IPS DF 4.7 (cell line): Measurements from ENCODE around the gene FOXN3.

Experiments used
- DNase-seq: peaks from one replicate; pipeline ENCODE4 v3.0.0-alpha.2; 2013; ENCODE audit warnings: low spot score; ENCODE audit errors: extremely low read depth

FOXN3 gene

GRCh38 chr14:89382901-89383845 is 33.9 kb downstream of the FOXN3 start:
- no peak for DNase-seq

GRCh38 chr14:89382487-89382886 is 34.5 kb downstream of the FOXN3 start:
- DNase-seq: no peak

- no peak for DNase-seq
Observed at GRCh38 chr14:89379891-89380820, 36.9 kb downstream of the FOXN3 start.

- DNase-seq: no peak
Observed at GRCh38 chr14:89379006-89379405, 38.0 kb downstream of the FOXN3 start.

- DNase-seq: no peak
Observed at GRCh38 chr14:89378119-89378518, 38.9 kb downstream of the FOXN3 start.

- DNase-seq: no peak
Observed at GRCh38 chr14:89377544-89377943, 39.5 kb downstream of the FOXN3 start.

GRCh38 chr14:89374908-89375307 is 42.1 kb downstream of the FOXN3 start:
- no peak for DNase-seq

GRCh38 chr14:89373185-89373584 is 43.8 kb downstream of the FOXN3 start:
- no peak for DNase-seq

- no peak for DNase-seq
Observed at GRCh38 chr14:89372512-89372883, 44.5 kb downstream of the FOXN3 start.

- DNase-seq: no peak
Observed at GRCh38 chr14:89371585-89372511, 45.2 kb downstream of the FOXN3 start.

GRCh38 chr14:89370781-89371180 is 46.3 kb downstream of the FOXN3 start:
- DNase-seq: no peak

GRCh38 chr14:89370381-89370780 is 46.7 kb downstream of the FOXN3 start:
- no peak for DNase-seq

- DNase-seq: no peak
Observed at GRCh38 chr14:89369656-89370055, 47.4 kb downstream of the FOXN3 start.

- no peak for DNase-seq
Observed at GRCh38 chr14:89368490-89369477, 48.2 kb downstream of the FOXN3 start.

GRCh38 chr14:89367779-89368120 is 49.3 kb downstream of the FOXN3 start:
- no peak for DNase-seq

GRCh38 chr14:89366864-89367778 is 49.9 kb downstream of the FOXN3 start:
- no peak for DNase-seq

- DNase-seq: no peak
Observed at GRCh38 chr14:89365061-89365801, 51.8 kb downstream of the FOXN3 start.

GRCh38 chr14:89364316-89364715 is 52.7 kb downstream of the FOXN3 start:
- DNase-seq: no peak
